Measurements from ENCODE around the gene LCN6. TPM values are rescaled to one million over a fixed set of nuclear protein-coding genes. Genes with fewer than 3 reads are reported as not detected.

Gene LCN6
- total RNA-seq, 1 experiment from 2014 or later = not detected

DNA sequence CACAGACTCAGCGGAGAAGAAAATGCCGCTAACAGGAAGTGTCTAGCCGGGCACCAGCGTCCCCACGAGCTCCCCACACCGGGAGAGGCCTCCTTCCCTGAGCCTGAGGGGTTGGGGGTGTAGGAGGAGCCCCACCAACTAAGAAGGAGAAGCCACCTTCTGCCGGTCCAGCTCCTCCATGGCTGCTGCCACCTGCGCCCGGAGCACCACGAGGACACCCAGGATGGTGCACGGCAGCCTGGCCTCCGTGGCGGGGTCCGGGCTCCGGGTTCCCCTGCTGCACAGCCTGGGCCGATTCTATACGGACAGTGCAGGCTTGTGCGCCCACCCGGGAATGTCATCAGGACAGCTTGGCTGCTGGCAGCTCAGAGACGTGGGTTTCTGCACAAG lies 9.4 kb upstream of the LCN6 start (continued):
- no peak for TF ChIP-seq FOXP4 (CRISPR knock-in tag; IDR thresholded peaks at IDR 0.05)
- no peak for TF ChIP-seq RELA (CRISPR knock-in tag; IDR thresholded peaks at IDR 0.05; ENCODE audit: borderline replicate concordance)
- TF ChIP-seq USF1 (CRISPR knock-in tag; IDR thresholded peaks at IDR 0.05) = no peak
- TF ChIP-seq IRF2 (CRISPR knock-in tag; IDR thresholded peaks at IDR 0.05; ENCODE audit: borderline replicate concordance, low read depth) = no peak
- no peak for TF ChIP-seq NR1H2 (CRISPR knock-in tag; IDR thresholded peaks at IDR 0.05)
- no peak for TF ChIP-seq STAT6 (CRISPR knock-in tag; conservative IDR thresholded peaks at IDR 0.05; ENCODE audit: low read depth)
- no peak for TF ChIP-seq SP1 (CRISPR knock-in tag; conservative IDR thresholded peaks at IDR 0.05)

GRCh38 chr9:136757328-136757727 lies 9.0 kb upstream of the LCN6 start:
- H3K36me3 Mint-ChIP-seq = peaks cover 6% of the 10 kb centered on the region
- DNase-seq (ENCODE audit: low spot score) (no peak), ATAC-seq (no peak)
- CTCF ChIA-PET = interaction anchor here (0.9 to 2.2 kb wide), 21 partner anchors 8 to 278 kb away, joined by 3 to 39 read pairs (median 5); partner anchors contain the start of genes FBXW5, LCN10, RABL6 and TMEM141
- H3K27me3 Mint-ChIP-seq (ENCODE audit: low read depth) = no peaks in the 10 kb centered on the region; the same call in 1 of the 2 replicates
- H3K27ac Mint-ChIP-seq = no peak overlapping the region
- peaks cover 8% of the 10 kb centered on the region for H3K4me1 Mint-ChIP-seq
- H3K4me3 Mint-ChIP-seq = no peak overlapping the region
- peaks cover 19% of the 10 kb centered on the region for H3K9me3 Mint-ChIP-seq
- POLR2A ChIA-PET = no interaction called here
- no peak for TF ChIP-seq CREM (CRISPR knock-in tag; IDR thresholded peaks at IDR 0.05)
- no peak for TF ChIP-seq MXD4 (CRISPR knock-in tag; IDR thresholded peaks at IDR 0.05; ENCODE audit: borderline replicate concordance)
- TF ChIP-seq NFATC4 (CRISPR knock-in tag; IDR thresholded peaks at IDR 0.05) = no peak
- no peak for TF ChIP-seq FOXP1 (CRISPR knock-in tag; IDR thresholded peaks at IDR 0.05; ENCODE audit: borderline replicate concordance)
- TF ChIP-seq ZBTB43 (CRISPR knock-in tag; IDR thresholded peaks at IDR 0.05) = no peak
- TF ChIP-seq, protein P1, sequence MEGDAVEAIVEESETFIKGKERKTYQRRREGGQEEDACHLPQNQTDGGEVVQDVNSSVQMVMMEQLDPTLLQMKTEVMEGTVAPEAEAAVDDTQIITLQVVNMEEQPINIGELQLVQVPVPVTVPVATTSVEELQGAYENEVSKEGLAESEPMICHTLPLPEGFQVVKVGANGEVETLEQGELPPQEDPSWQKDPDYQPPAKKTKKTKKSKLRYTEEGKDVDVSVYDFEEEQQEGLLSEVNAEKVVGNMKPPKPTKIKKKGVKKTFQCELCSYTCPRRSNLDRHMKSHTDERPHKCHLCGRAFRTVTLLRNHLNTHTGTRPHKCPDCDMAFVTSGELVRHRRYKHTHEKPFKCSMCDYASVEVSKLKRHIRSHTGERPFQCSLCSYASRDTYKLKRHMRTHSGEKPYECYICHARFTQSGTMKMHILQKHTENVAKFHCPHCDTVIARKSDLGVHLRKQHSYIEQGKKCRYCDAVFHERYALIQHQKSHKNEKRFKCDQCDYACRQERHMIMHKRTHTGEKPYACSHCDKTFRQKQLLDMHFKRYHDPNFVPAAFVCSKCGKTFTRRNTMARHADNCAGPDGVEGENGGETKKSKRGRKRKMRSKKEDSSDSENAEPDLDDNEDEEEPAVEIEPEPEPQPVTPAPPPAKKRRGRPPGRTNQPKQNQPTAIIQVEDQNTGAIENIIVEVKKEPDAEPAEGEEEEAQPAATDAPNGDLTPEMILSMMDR (IDR thresholded peaks at IDR 0.05) = no peak
- TF ChIP-seq ZNF671 (CRISPR knock-in tag; IDR thresholded peaks at IDR 0.05) = no peak
- no peak for TF ChIP-seq STAT6 (CRISPR knock-in tag; conservative IDR thresholded peaks at IDR 0.05; ENCODE audit: low read depth)
- TF ChIP-seq AFF4 (CRISPR knock-in tag; IDR thresholded peaks at IDR 0.05; ENCODE audit: borderline replicate concordance) = no peak
- TF ChIP-seq JAZF1 (CRISPR knock-in tag; IDR thresholded peaks at IDR 0.05) = no peak
- no peak for TF ChIP-seq NR1H2 (CRISPR knock-in tag; IDR thresholded peaks at IDR 0.05)
- TF ChIP-seq JUN (CRISPR knock-in tag; IDR thresholded peaks at IDR 0.05) = no peak
- TF ChIP-seq ZMAT4 (CRISPR knock-in tag; IDR thresholded peaks at IDR 0.05) = no peak
- no peak for TF ChIP-seq ZNF423 (CRISPR knock-in tag; IDR thresholded peaks at IDR 0.05)

All from WTC11 (cell line).